Neural progenitor cell (in vitro differentiated cells): Measurements from ENCODE around the gene KCNAB3. TPM values are rescaled to one million over a fixed set of nuclear protein-coding genes. Genes with fewer than 3 reads are reported as not detected.

Source experiments
- DNase-seq: peaks from one replicate; pipeline ENCODE4 v3.0.0-alpha.2; 2016; ENCODE audit warnings: low spot score
- H2AFZ ChIP-seq: fragments of 200-600 bp; sonication (generic); replicated peaks from 2 replicates; pipeline ENCODE4 v1.6.1; 2016; ENCODE audit warnings: antibody characterized with exemption
- H3F3A ChIP-seq: fragments of 200-600 bp; sonication (generic); 2 replicates; pipeline ENCODE4 v1.6.1; 2016; ENCODE audit warnings: antibody characterized with exemption, low read depth
- H3K27ac ChIP-seq: fragments of 200-600 bp; sonication (generic); 2 replicates; pipeline ENCODE4 v1.5.1; 2016; ENCODE audit warnings: mild to moderate bottlenecking
- H3K27me3 ChIP-seq: fragments of 200-600 bp; sonication (generic); 2 replicates; pipeline ENCODE4 v1.6.1; 2016; ENCODE audit warnings: mild to moderate bottlenecking, moderate library complexity
- H3K36me3 ChIP-seq: fragments of 200-600 bp; sonication (generic); 2 replicates; pipeline ENCODE4 v1.5.1; 2016
- H3K4me1 ChIP-seq: fragments of 200-600 bp; sonication (generic); 2 replicates; pipeline ENCODE4 v1.6.1; 2016; ENCODE audit warnings: mixed run types
- H3K4me2 ChIP-seq: fragments of 200-600 bp; sonication (generic); 2 replicates; pipeline ENCODE4 v1.6.1; 2016
- H3K4me3 ChIP-seq: fragments of 200-600 bp; sonication (generic); 2 replicates; pipeline ENCODE4 v1.5.1; 2016
- H3K79me2 ChIP-seq: fragments of 200-600 bp; sonication (generic); 2 replicates; pipeline ENCODE4 v1.6.1; 2016; ENCODE audit warnings: low read depth
- H3K9ac ChIP-seq: fragments of 200-600 bp; sonication (generic); 2 replicates; pipeline ENCODE4 v1.6.1; 2016
- H3K9me3 ChIP-seq: fragments of 200-600 bp; sonication (generic); 2 replicates; pipeline ENCODE4 v1.5.1; 2016; ENCODE audit warnings: low read depth
- H4K20me1 ChIP-seq: fragments of 200-600 bp; sonication (generic); 2 replicates; pipeline ENCODE4 v1.6.1; 2016; ENCODE audit warnings: low read depth
- H3K27ac Mint-ChIP-seq: 3 replicates; pipeline ENCODE4 v1.8.0; 2021; ENCODE audit warnings: mixed read lengths
- H3K27me3 Mint-ChIP-seq: 2 replicates; pipeline ENCODE4 v1.8.0; 2022; ENCODE audit warnings: low read depth, mild to moderate bottlenecking, inconsistent platforms, moderate library complexity, mixed read lengths; ENCODE audit not compliant: insufficient read depth
- H3K36me3 Mint-ChIP-seq: 3 replicates; pipeline ENCODE4 v1.8.0; 2021; ENCODE audit warnings: mixed read lengths
- H3K4me1 Mint-ChIP-seq: 3 replicates; pipeline ENCODE4 v1.8.0; 2021; ENCODE audit warnings: mixed read lengths
- H3K4me3 Mint-ChIP-seq: 3 replicates; pipeline ENCODE4 v1.8.0; 2021; ENCODE audit warnings: mild to moderate bottlenecking, moderate library complexity, mixed read lengths
- H3K9me3 Mint-ChIP-seq: 3 replicates; pipeline ENCODE4 v1.8.0; 2020; ENCODE audit warnings: mixed read lengths
- CTCF ChIP-seq: fragments of 200-600 bp; sonication (generic); IDR thresholded peaks from 2 replicates; pipeline ENCODE4 v1.5.1; 2017; ENCODE audit warnings: antibody characterized with exemption, mild to moderate bottlenecking
- EZH2 ChIP-seq: fragments of 200-600 bp; sonication (generic); IDR thresholded peaks from 2 replicates; pipeline ENCODE4 v1.6.1; 2017; ENCODE audit warnings: antibody characterized with exemption, mild to moderate bottlenecking, moderate library complexity
- EZH2phosphoT487 ChIP-seq: fragments of 200-600 bp; sonication (generic); IDR thresholded peaks from 2 replicates; pipeline ENCODE4 v1.6.1; 2017; ENCODE audit warnings: antibody characterized with exemption
- total RNA-seq: library from RNA; depleted of rRNA; stranded (reverse); fragments of >200 nt; gene quantifications from 2 replicates; pipeline ENCODE4 v1.2.3, GENCODE V29; 2015; ENCODE audit warnings: low replicate concordance

The KCNAB3 gene
- total RNA-seq, 1 donor from 2014 or later = 1.0 TPM

- Mint-ChIP-seq H3K9me3 (no peaks in the 10 kb centered on the region), H3K36me3 (peaks cover 12% of the 10 kb centered on the region), H3K4me1 (peaks cover 14% of the 10 kb centered on the region), H3K4me3 (no peak overlapping the region), H3K27me3 (peaks cover 5% of the 10 kb centered on the region), H3K27ac (no peak overlapping the region)
- Histone ChIP-seq H3K4me1 (peaks cover 4% of the 10 kb centered on the region), H3K9ac (no peak overlapping the region), H3K27ac (no peak overlapping the region), H2AFZ (no peak overlapping the region), H3K4me2 (no peak overlapping the region), H3K9me3 (no peaks in the 10 kb centered on the region), H3K79me2 (no peaks in the 10 kb centered on the region), H4K20me1 (peaks cover 3% of the 10 kb centered on the region), H3F3A (peaks cover 17% of the 10 kb centered on the region), H3K27me3 (peaks cover 16% of the 10 kb centered on the region), H3K4me3 (no peak overlapping the region), H3K36me3 (no peaks in the 10 kb centered on the region)
- TF ChIP-seq EZH2phosphoT487 (no peak), EZH2 (no peak), CTCF (no peak)
- no peak for DNase-seq
These were observed 18.5 kb downstream of the KCNAB3 start for GRCh38 chr17:7911116-7911515.

- no peak for DNase-seq
- H3K4me1 Mint-ChIP-seq = peaks cover 14% of the 10 kb centered on the region
- no peak for TF ChIP-seq CTCF
- TF ChIP-seq EZH2phosphoT487 = no peak
- no peak for TF ChIP-seq EZH2
- H4K20me1 ChIP-seq = peaks cover 3% of the 10 kb centered on the region
- no peaks in the 10 kb centered on the region for H3K9me3 ChIP-seq
- H3K36me3 ChIP-seq = no peaks in the 10 kb centered on the region
- no peak overlapping the region for H3K9ac ChIP-seq
- H3K79me2 ChIP-seq = no peaks in the 10 kb centered on the region
- no peak overlapping the region for H3K4me2 ChIP-seq
- H3K4me3 Mint-ChIP-seq = no peak overlapping the region
- H3K27me3 Mint-ChIP-seq = peaks cover 5% of the 10 kb centered on the region
- no peak overlapping the region for H3K27ac ChIP-seq
- H3K9me3 Mint-ChIP-seq = no peaks in the 10 kb centered on the region
- no peak overlapping the region for H2AFZ ChIP-seq
- H3K27ac Mint-ChIP-seq = no peak overlapping the region
- H3K36me3 Mint-ChIP-seq = peaks cover 12% of the 10 kb centered on the region
- no peak overlapping the region for H3K4me3 ChIP-seq
- peaks cover 15% of the 10 kb centered on the region for H3F3A ChIP-seq
- H3K27me3 ChIP-seq = peaks cover 15% of the 10 kb centered on the region
- H3K4me1 ChIP-seq = peaks cover 4% of the 10 kb centered on the region
These were observed 18.9 kb downstream of the KCNAB3 start for GRCh38 chr17:7910711-7911110.

- no peak overlapping the region for H3K4me3 Mint-ChIP-seq
- no peaks in the 10 kb centered on the region for H3K79me2 ChIP-seq
- H3K4me1 Mint-ChIP-seq = peaks cover 12% of the 10 kb centered on the region
- no peak overlapping the region for H3K27ac Mint-ChIP-seq
- H3K9me3 ChIP-seq = no peaks in the 10 kb centered on the region
- H3K27ac ChIP-seq = no peak overlapping the region
- DNase-seq = no peak
- peaks cover 2% of the 10 kb centered on the region for H3K4me1 ChIP-seq
- peaks cover 2% of the 10 kb centered on the region for H4K20me1 ChIP-seq
- TF ChIP-seq CTCF (no peak), EZH2phosphoT487 (no peak)
- peaks cover 10% of the 10 kb centered on the region for H3F3A ChIP-seq
- H2AFZ ChIP-seq = no peak overlapping the region
- H3K36me3 ChIP-seq = no peaks in the 10 kb centered on the region
- H3K9ac ChIP-seq = no peak overlapping the region
- H3K4me2 ChIP-seq = no peak overlapping the region
- H3K36me3 Mint-ChIP-seq = peaks cover 12% of the 10 kb centered on the region
- no peaks in the 10 kb centered on the region for H3K9me3 Mint-ChIP-seq
- H3K27me3 Mint-ChIP-seq = peaks cover 3% of the 10 kb centered on the region
- H3K4me3 ChIP-seq = no peak overlapping the region
- H3K27me3 ChIP-seq = peaks cover 14% of the 10 kb centered on the region
These were observed 19.4 kb downstream of the KCNAB3 start for GRCh38 chr17:7910281-7910680.

- Histone ChIP-seq H3K79me2 (no peaks in the 10 kb centered on the region), H4K20me1 (no peaks in the 10 kb centered on the region), H3F3A (peaks cover 3% of the 10 kb centered on the region), H3K9me3 (no peaks in the 10 kb centered on the region), H3K4me3 (no peak overlapping the region), H3K36me3 (no peaks in the 10 kb centered on the region), H3K9ac (no peak overlapping the region), H3K27ac (no peak overlapping the region), H3K4me2 (no peak overlapping the region), H2AFZ (no peak overlapping the region), H3K27me3 (peaks cover 2% of the 10 kb centered on the region), H3K4me1 (peaks cover 3% of the 10 kb centered on the region)
- H3K27me3 Mint-ChIP-seq = no peaks in the 10 kb centered on the region
- peaks cover 5% of the 10 kb centered on the region for H3K4me1 Mint-ChIP-seq
- no peaks in the 10 kb centered on the region for H3K9me3 Mint-ChIP-seq
- H3K4me3 Mint-ChIP-seq = no peak overlapping the region
- DNase-seq = no peak
- H3K36me3 Mint-ChIP-seq = peaks cover 19% of the 10 kb centered on the region
- TF ChIP-seq EZH2phosphoT487 = no peak
- no peak for TF ChIP-seq CTCF
- TF ChIP-seq EZH2 = no peak
- H3K27ac Mint-ChIP-seq = no peak overlapping the region
These were observed 20.6 kb downstream of the KCNAB3 start for GRCh38 chr17:7909089-7909488.
